HCT116 (cell line): Measurements from ENCODE around the gene ST6GALNAC2. TPM values are rescaled to one million over a fixed set of nuclear protein-coding genes. Genes with fewer than 3 reads are reported as not detected.

Experiments
- ATAC-seq: fragments of 200-7000 bp; cut with Tn5 transposase; 2 replicates; pipeline ENCODE4 v1.9.1; 2020; ENCODE audit warnings: mild to moderate bottlenecking, moderate library complexity
- BruUV-seq: library from RNA; stranded (reverse); fragments of 400-500 nt; replicated peaks from 2 replicates; lab custom pipeline; 2021; lab: Mats Ljungman, UMichigan
- CTCF ChIA-PET: fragments of 300-600 bp; sonication (Branson Sonifier 250); formaldehyde crosslinking; loops from one replicate; lab custom pipeline; 2021; ENCODE audit warnings: antibody characterized with exemption; lab: Charles Lee
- POLR2A ChIA-PET: fragments of 300-600, 350-600 bp; sonication (Branson Sonifier 250); formaldehyde crosslinking; loops from one replicate; lab custom pipeline; 2021; ENCODE audit warnings: antibody characterized with exemption; lab: Charles Lee
- RAD21 ChIA-PET, 2 experiments: fragments of 300-600 bp; sonication (Branson Sonifier 250); formaldehyde crosslinking; loops; one replicate each; lab custom pipeline; 2023; ENCODE audit warnings: low total read pairs in 2 of 2; ENCODE audit not compliant: uncharacterized antibody in 2 of 2, unreplicated experiment in 2 of 2, low non-redundant PET in 1 of 2; lab: Charles Lee
- DNase-seq: peaks from one replicate; pipeline ENCODE4 v3.0.0-alpha.2; 2010; ENCODE audit warnings: low read depth, low spot score
- H2AFZ ChIP-seq: fragments of 200-600 bp; shearing (Covaris generic), sonication (generic); 2 replicates; pipeline ENCODE4 v1.6.1; 2017; ENCODE audit warnings: low read depth, mixed run types, mixed read lengths, antibody characterized with exemption, low read length; ENCODE audit not compliant: poor library complexity, severe bottlenecking
- H3K27ac ChIP-seq: 2 replicates; pipeline ENCODE4 v1.5.1; 2012; ENCODE audit warnings: low read depth, low read length
- H3K27me3 ChIP-seq: fragments of 200-600 bp; sonication (generic); 2 replicates; pipeline ENCODE4 v1.6.1; 2016; ENCODE audit warnings: mixed run types, low read length, mixed read lengths; ENCODE audit not compliant: insufficient read depth
- H3K36me3 ChIP-seq, 2 experiments: fragments of 200-500 bp in 1 of 2; fragments of 200-600 bp in 1 of 2; sonication (Bioruptor generic) in 1 of 2; sonication (generic) in 1 of 2; 2 replicates each; pipeline versions ENCODE4 v1.5.1 to v1.6.1; 2014 to 2016; ENCODE audit warnings: low read length in 2 of 2, inconsistent platforms in 1 of 2, mixed read lengths in 1 of 2, mixed run types in 1 of 2; ENCODE audit not compliant: insufficient read depth in 2 of 2, control insufficient read depth in 1 of 2
- H3K4me1 ChIP-seq, 2 experiments: fragments of 200-600 bp in 1 of 2; sonication (generic) in 1 of 2; 2 replicates each; pipeline versions ENCODE4 v1.5.1 to v1.6.1; 2012 to 2017; ENCODE audit warnings: low read length in 2 of 2, inconsistent platforms in 1 of 2, mild to moderate bottlenecking in 1 of 2, mixed read lengths in 1 of 2, mixed run types in 1 of 2, moderate library complexity in 1 of 2; ENCODE audit not compliant: insufficient read depth in 2 of 2, control insufficient read depth in 1 of 2
- H3K4me2 ChIP-seq: fragments of 200-600 bp; sonication (generic); 2 replicates; pipeline ENCODE4 v1.6.1; 2017; ENCODE audit warnings: mixed run types, low read length, mixed read lengths
- H3K4me3 ChIP-seq, 2 experiments: fragments of 200-600 bp in 1 of 2; sonication (generic) in 1 of 2; replicated peaks in 1 of 2; 2 replicates each; pipeline ENCODE4 v1.5.1; 2011 to 2016; ENCODE audit warnings: low read length in 2 of 2, control low read depth in 1 of 2, low read depth in 1 of 2, mild to moderate bottlenecking in 1 of 2, mixed read lengths in 1 of 2, mixed run types in 1 of 2
- H3K79me2 ChIP-seq: fragments of 200-600 bp; sonication (generic); 2 replicates; pipeline ENCODE4 v1.6.1; 2017; ENCODE audit warnings: mild to moderate bottlenecking, mixed run types, low read length, moderate library complexity, mixed read lengths; ENCODE audit not compliant: insufficient read depth
- H3K9ac ChIP-seq: fragments of 200-600 bp; sonication (generic); 2 replicates; pipeline ENCODE4 v1.6.1; 2016; ENCODE audit warnings: low read length, mixed read lengths
- H3K9me2 ChIP-seq: fragments of 200-600 bp; sonication (generic), shearing (Covaris generic); 2 replicates; pipeline ENCODE4 v1.6.1; 2017; ENCODE audit warnings: mixed run types, mild to moderate bottlenecking, moderate library complexity; ENCODE audit not compliant: insufficient read depth
- H3K9me3 ChIP-seq, 2 experiments: fragments of 200-500 bp in 1 of 2; fragments of 200-600 bp in 1 of 2; sonication (Bioruptor generic) in 1 of 2; sonication (generic) in 1 of 2; 2 replicates each; pipeline ENCODE4 v1.6.1; 2014 to 2017; ENCODE audit warnings: low read length in 2 of 2, mixed read lengths in 2 of 2, inconsistent platforms in 1 of 2, low read depth in 1 of 2, mild to moderate bottlenecking in 1 of 2, mixed run types in 1 of 2, moderate library complexity in 1 of 2; ENCODE audit not compliant: control insufficient read depth in 1 of 2, insufficient read depth in 1 of 2
- H4K20me1 ChIP-seq: fragments of 200-600 bp; sonication (generic), shearing (Covaris generic); 2 replicates; pipeline ENCODE4 v1.6.1; 2017; ENCODE audit warnings: mixed run types, mild to moderate bottlenecking, moderate library complexity; ENCODE audit not compliant: insufficient read depth
- FOSL1 ChIP-seq: IDR thresholded peaks from 2 replicates; pipeline ENCODE4 v1.6.1; 2012; ENCODE audit warnings: low read depth
- POLR2A ChIP-seq: IDR thresholded peaks from 2 replicates; pipeline ENCODE4 v1.7.0; 2011; ENCODE audit warnings: borderline replicate concordance; ENCODE audit not compliant: insufficient read depth, insufficient read length; ENCODE audit errors: extremely low read depth
- SRF ChIP-seq: IDR thresholded peaks from 2 replicates; pipeline ENCODE4 v1.6.1; 2012; ENCODE audit warnings: low read depth
- YY1 ChIP-seq: IDR thresholded peaks from 2 replicates; pipeline ENCODE4 v1.6.1; 2011; ENCODE audit warnings: low read length, low read depth, moderate library complexity, mild to moderate bottlenecking; ENCODE audit not compliant: insufficient replicate concordance; ENCODE audit errors: extremely low read depth
- ZBTB33 ChIP-seq: IDR thresholded peaks from 2 replicates; pipeline ENCODE4 v1.6.1; 2011; ENCODE audit warnings: mild to moderate bottlenecking, low read length, moderate library complexity; ENCODE audit not compliant: insufficient replicate concordance; ENCODE audit errors: extremely low read depth
- ZFX ChIP-seq: fragments of 450-650 bp; IDR thresholded peaks from 2 replicates; pipeline ENCODE4 v1.6.1; 2017
- ZNF274 ChIP-seq: fragments of 200-500 bp; sonication (Bioruptor generic); IDR thresholded peaks from 2 replicates; pipeline ENCODE4 v1.6.1; 2014; ENCODE audit warnings: mild to moderate bottlenecking, low read depth, low read length, inconsistent platforms
- intact Hi-C: fragments of 100-400 bp; cut with micrococcal nuclease; formaldehyde crosslinking; loops from 2 replicates; pipeline ENCODE4 v1.10.0; 2022
- total RNA-seq: library from RNA; stranded (reverse); gene quantifications from one replicate; pipeline ENCODE4 v1.2.1, GENCODE V29; 2021; ENCODE audit not compliant: unreplicated experiment
- TF ChIP-seq, protein P1 (sequence below), 3 experiments: fragments of 200-600 bp in 1 of 3; sonication (generic) in 1 of 3; IDR thresholded peaks in 2 of 3; conservative IDR thresholded peaks in 1 of 3; 2 replicates each; pipeline ENCODE4 v1.5.1; 2012 to 2017; ENCODE audit warnings: low read depth in 2 of 3, low read length in 2 of 3, antibody characterized with exemption in 1 of 3, borderline replicate concordance in 1 of 3, control low read depth in 1 of 3, mild to moderate bottlenecking in 1 of 3, mixed read lengths in 1 of 3, mixed run types in 1 of 3, moderate library complexity in 1 of 3; ENCODE audit not compliant: insufficient read depth in 1 of 3

ST6GALNAC2 gene
- total RNA-seq, 1 experiment from 2014 or later = 14.7 TPM

DNA sequence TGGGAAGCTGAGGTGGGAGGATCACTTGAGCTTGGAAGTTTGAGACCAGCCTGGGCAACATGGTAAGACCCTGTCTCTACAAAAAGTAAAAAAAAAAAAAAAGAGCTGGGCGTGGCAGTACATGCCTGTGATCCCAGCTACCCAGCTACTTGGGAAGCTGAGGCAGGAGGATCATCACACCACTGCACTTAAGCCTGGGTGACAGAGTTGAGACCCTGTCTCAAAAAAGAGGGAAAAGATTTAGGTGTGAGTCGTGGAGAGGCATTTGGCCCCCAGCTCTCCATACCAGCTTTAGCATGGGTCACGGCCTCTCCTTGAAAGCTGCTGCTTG lies 19.1 kb downstream of the ST6GALNAC2 start:
- intact Hi-C loops = no loop called here

DNA sequence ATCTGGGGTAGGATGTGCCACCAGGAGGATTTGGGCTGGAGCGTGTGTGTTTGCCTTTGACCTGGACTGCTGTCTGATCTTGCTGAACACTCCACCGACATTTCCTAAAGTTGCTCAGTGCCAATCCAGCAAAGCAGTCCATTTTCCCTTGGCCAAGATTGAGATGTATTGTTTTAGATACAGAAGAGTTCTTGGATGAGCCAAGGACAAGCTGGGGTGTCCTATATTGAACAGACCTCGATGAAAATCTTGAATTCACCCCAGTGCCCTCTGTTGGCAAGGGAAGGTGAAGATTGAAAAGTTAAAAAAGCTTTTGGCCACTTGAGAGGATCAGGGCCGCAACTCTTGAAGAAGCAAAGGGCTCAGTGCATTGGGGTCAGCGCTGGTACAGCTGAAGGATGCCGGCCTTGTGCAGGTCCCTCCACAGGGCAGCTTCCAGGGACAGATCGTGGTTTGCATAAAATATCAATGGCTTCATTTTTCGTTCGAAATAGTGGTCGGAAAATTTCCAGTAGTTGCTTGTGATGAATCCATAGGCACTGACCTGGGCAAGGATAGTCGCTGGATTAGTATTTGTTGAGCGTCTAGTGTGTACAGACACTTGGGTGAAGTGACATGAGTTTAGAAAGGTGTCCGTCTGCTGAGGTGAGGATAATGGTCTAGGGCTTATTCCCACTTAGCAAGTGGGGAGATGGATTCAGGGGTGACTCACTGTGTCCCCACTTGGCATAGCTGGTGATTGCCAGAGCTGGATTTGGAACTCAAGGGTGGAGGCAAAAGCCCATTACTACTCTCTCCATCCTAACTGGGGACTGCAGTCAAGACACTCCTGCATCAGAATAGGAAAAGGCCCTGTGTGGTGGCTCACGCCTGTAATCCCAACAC lies 19.7 kb downstream of the ST6GALNAC2 start:
- H3K4me2 ChIP-seq = no peak overlapping the region
- ChIA-PET RAD21 (no interaction called here), CTCF (interaction anchor here (1.0 to 2.6 kb wide), 7 partner anchors 8 to 116 kb away, joined by 3 to 11 read pairs (median 5); no protein-coding TSS in a partner anchor), POLR2A (interaction anchor here (0.7 to 3.7 kb wide), 8 partner anchors 9 to 106 kb away, joined by 3 to 26 read pairs (median 6); no protein-coding TSS in a partner anchor)
- no peaks in the 10 kb centered on the region for H3K27me3 ChIP-seq
- peaks cover 27 to 50% of the 10 kb centered on the region in 2 experiments for H3K36me3 ChIP-seq
- no peak overlapping the region for H3K4me3 ChIP-seq
- BruUV-seq = TSS peak; percentile 57
- no peaks in the 10 kb centered on the region for H3K9me3 ChIP-seq
- H3K9ac ChIP-seq = no peak overlapping the region
- intact Hi-C loops = no loop called here
- no peaks in the 10 kb centered on the region for H3K9me2 ChIP-seq
- H2AFZ ChIP-seq = no peak overlapping the region
- peak; percentile 6; the same call in 1 of the 2 replicates for ATAC-seq
- H3K27ac ChIP-seq = 0 out of 2 replicates have a peak overlapping the region, but pooled peaks have one; percentile 38
- no peak for DNase-seq
- peaks cover 0 to 36% of the 10 kb centered on the region in 2 experiments; a peak in 2 of 4 replicates for H3K4me1 ChIP-seq
- H3K79me2 ChIP-seq = peaks cover 40% of the 10 kb centered on the region
- H4K20me1 ChIP-seq = peaks cover 43% of the 10 kb centered on the region; the same call in 1 of the 2 replicates
- TF ChIP-seq, protein P1, sequence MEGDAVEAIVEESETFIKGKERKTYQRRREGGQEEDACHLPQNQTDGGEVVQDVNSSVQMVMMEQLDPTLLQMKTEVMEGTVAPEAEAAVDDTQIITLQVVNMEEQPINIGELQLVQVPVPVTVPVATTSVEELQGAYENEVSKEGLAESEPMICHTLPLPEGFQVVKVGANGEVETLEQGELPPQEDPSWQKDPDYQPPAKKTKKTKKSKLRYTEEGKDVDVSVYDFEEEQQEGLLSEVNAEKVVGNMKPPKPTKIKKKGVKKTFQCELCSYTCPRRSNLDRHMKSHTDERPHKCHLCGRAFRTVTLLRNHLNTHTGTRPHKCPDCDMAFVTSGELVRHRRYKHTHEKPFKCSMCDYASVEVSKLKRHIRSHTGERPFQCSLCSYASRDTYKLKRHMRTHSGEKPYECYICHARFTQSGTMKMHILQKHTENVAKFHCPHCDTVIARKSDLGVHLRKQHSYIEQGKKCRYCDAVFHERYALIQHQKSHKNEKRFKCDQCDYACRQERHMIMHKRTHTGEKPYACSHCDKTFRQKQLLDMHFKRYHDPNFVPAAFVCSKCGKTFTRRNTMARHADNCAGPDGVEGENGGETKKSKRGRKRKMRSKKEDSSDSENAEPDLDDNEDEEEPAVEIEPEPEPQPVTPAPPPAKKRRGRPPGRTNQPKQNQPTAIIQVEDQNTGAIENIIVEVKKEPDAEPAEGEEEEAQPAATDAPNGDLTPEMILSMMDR (IDR thresholded peaks at IDR 0.05 in 2 of 3, conservative IDR thresholded peaks at IDR 0.05 in 1 of 3; ENCODE audit: borderline replicate concordance in 1 of 3, insufficient read depth in 1 of 3, low read depth in 2 of 3, low read length in 2 of 3) = 0 out of 6 replicates have a peak, but pooled peaks of 1 of the 3 experiments have one; percentile 10
- no peak for TF ChIP-seq YY1
- no peak for TF ChIP-seq POLR2A
- no peak for TF ChIP-seq ZBTB33
- no peak for TF ChIP-seq SRF
- TF ChIP-seq ZNF274 = no peak
- TF ChIP-seq ZFX = no peak

More for the DNA sequence above, 19.1 kb downstream of the ST6GALNAC2 start:
- Histone ChIP-seq H4K20me1 (peaks cover 37% of the 10 kb centered on the region; the same call in 1 of the 2 replicates), H3K27me3 (no peaks in the 10 kb centered on the region), H3K36me3 (peaks cover 21 to 44% of the 10 kb centered on the region in 2 experiments), H2AFZ (no peak overlapping the region), H3K4me2 (no peak overlapping the region), H3K4me1 (peaks cover 0 to 30% of the 10 kb centered on the region in 2 experiments; a peak in 2 of 4 replicates), H3K79me2 (peaks cover 34% of the 10 kb centered on the region), H3K4me3 (no peak overlapping the region), H3K9ac (no peak overlapping the region), H3K9me2 (no peaks in the 10 kb centered on the region), H3K9me3 (no peaks in the 10 kb centered on the region), H3K27ac (peak overlapping the region; percentile 38)
- CTCF ChIA-PET = interaction anchor here (1.0 to 2.6 kb wide), 6 partner anchors 9 to 115 kb away, joined by 3 to 11 read pairs (median 6); no protein-coding TSS in a partner anchor
- ATAC-seq = peak; percentile 3; the same call in 1 of the 2 replicates
- DNase-seq = no peak
- BruUV-seq = no TSS peak
- RAD21 ChIA-PET = interaction anchor here in 1 of 2 experiments (1.4 kb wide), 1 partner anchor 57 kb away, joined by 5 read pairs; no protein-coding TSS in a partner anchor
- peak; percentile 19 for TF ChIP-seq POLR2A
- TF ChIP-seq FOSL1 = no peak
- POLR2A ChIA-PET = interaction anchor here (0.7 to 3.7 kb wide), 8 partner anchors 9 to 105 kb away, joined by 3 to 26 read pairs (median 6); no protein-coding TSS in a partner anchor
